Erythroblast (primary cell): ENCODE measurements around the gene CLDN5.

ENCODE experiments used
- GATA1 ChIP-seq: IDR thresholded peaks from 2 replicates; pipeline ENCODE4 v1.6.1; 2011; ENCODE audit warnings: low read depth, mild to moderate bottlenecking, control low read depth, low read length, moderate library complexity
- POLR2A ChIP-seq: IDR thresholded peaks from 2 replicates; pipeline ENCODE4 v1.6.1; 2011; ENCODE audit warnings: mild to moderate bottlenecking, low read length

DNA sequence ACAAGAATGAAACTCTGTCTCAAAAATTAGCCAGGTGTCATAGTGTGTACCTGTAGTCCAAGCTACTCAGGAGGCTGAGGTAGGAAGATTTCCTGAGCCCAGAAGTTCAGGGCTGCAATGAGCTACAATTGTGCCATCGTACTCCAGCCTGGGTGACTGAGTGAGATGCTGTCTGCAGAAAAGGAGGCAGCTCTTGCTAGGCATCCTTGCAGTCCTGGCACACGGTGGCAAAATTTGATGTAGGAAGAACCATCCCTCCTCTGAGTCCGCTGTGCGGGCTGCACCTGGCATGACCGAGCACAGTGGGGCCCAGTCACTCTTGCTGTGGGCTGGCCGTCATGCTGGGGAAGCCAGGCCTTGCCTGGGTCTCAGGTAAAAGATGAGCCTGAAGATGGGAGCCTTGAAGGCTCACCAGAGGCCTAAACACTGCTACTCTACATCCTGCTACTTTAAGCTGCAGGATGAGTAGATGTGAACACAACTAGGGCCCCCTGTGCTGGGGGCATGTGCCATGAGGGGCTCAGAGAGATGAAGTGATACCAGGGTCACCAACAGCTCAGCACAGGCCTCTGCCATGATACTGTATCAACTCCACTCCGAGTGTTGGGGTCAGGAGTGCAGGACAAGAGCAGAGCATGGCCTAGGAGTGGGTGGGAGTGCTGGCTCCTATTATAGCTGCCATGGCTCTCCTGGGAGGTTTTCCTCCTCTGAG is 25.9 kb downstream of the CLDN5 start:
- TF ChIP-seq POLR2A (no peak), GATA1 (no peak)
